ENCODE measurements around the gene MCF2L. TPM values are rescaled to one million over a fixed set of nuclear protein-coding genes. Genes with fewer than 3 reads are reported as not detected.

Gene MCF2L
- total and polyA plus RNA-seq, 9 of the 15 experiments (the other 6 are each of a cell fraction or from before 2014, with no cell fraction given), result 0.05 to 0.25 (median 0.18) TPM; not detected in 5

GRCh38 chr13:113126265-113127150 lies 157.5 kb downstream of the MCF2L start:
- WGBS (ENCODE audit: insufficient coverage, low coverage, missing lambda C conversion rate), result 5% methylated on average over 13 of the region's 18 CpGs
- no peaks in the 10 kb centered on the region for H3K9me1 ChIP-seq (ENCODE audit: control insufficient read depth, insufficient read depth, low read length)
- POLR2A ChIA-PET, result no interaction called here
- TF ChIP-seq ZNF699 (CRISPR knock-in tag; IDR thresholded peaks at IDR 0.05; ENCODE audit: insufficient replicate concordance) (no peak), CCNT2 (IDR thresholded peaks at IDR 0.05; ENCODE audit: borderline replicate concordance, extremely low read depth, insufficient read length, low read depth, low read length) (no peak), ZBTB40 (IDR thresholded peaks at IDR 0.05) (no peak), ZBTB40 (CRISPR knock-in tag; IDR thresholded peaks at IDR 0.05) (no peak), RBM14 (IDR thresholded peaks at IDR 0.05; ENCODE audit: borderline replicate concordance, insufficient read depth, low read depth, low read length) (no peak), KLF16 (IDR thresholded peaks at IDR 0.05) (no peak), U2AF1 (optimal IDR thresholded peaks at IDR 0.05; ENCODE audit: low read depth, low read length) (no peak), CTCFL (IDR thresholded peaks at IDR 0.05; ENCODE audit: borderline replicate concordance, insufficient read depth, low read depth, low read length, poor library complexity, severe bottlenecking) (no peak), GTF2A2 (tag; IDR thresholded peaks at IDR 0.05) (no peak)

More at GRCh38 chr13:113126265-113127150, 157.5 kb downstream of the MCF2L start:
- no TSS peak for BruUV-seq (replicated peaks)
- no peak overlapping the region for H3K4me2 ChIP-seq (ENCODE audit: insufficient read depth, low read length)
- H3K27ac ChIP-seq (ENCODE audit: extremely low read depth, low read depth, low read length), result no peak overlapping the region
- H3K9ac ChIP-seq (ENCODE audit: insufficient read depth in 1 of 2, low read depth in 2 of 2, low read length in 2 of 2), result no peak overlapping the region
- no peaks in the 10 kb centered on the region for H3K9me3 ChIP-seq (replicated peaks; ENCODE audit: control insufficient read depth, insufficient read depth, low read depth, low read length)
- ATAC-seq (no peak), FAIRE-seq (no peak), DNase-seq (ENCODE audit: extremely low read depth in 1 of 4, low spot score in 3 of 4) (no peak)
- in situ Hi-C loops (cut with MboI) (no loop called here), intact Hi-C loops (cut with micrococcal nuclease) (no loop called here)
- no peak overlapping the region for H2AFZ ChIP-seq (ENCODE audit: low read depth, low read length)
- H3K79me2 ChIP-seq (ENCODE audit: control insufficient read depth, insufficient read depth, low read length), result no peaks in the 10 kb centered on the region
- CTCF ChIA-PET (ENCODE audit: low intra/inter-chr PET ratio), result no interaction called here
- no peak overlapping the region for H3K4me3 ChIP-seq
- peaks cover 0 to 23% of the 10 kb centered on the region in 2 experiments; a peak in 2 of 5 replicates for H3K4me1 ChIP-seq (replicated peaks in 1 of 2; ENCODE audit: control insufficient read depth in 2 of 2, insufficient read depth in 2 of 2, low read length in 2 of 2)
- peaks cover 0 to 43% of the 10 kb centered on the region in 2 experiments; a peak in 2 of 5 replicates for H3K27me3 ChIP-seq (ENCODE audit: control insufficient read depth in 2 of 2, insufficient read depth in 2 of 2, low read length in 2 of 2)
- H3K36me3 ChIP-seq (ENCODE audit: control insufficient read depth, insufficient read depth, low read length), result no peaks in the 10 kb centered on the region
- no peaks in the 10 kb centered on the region for H4K20me1 ChIP-seq (replicated peaks; ENCODE audit: control insufficient read depth, insufficient read depth, low read length)

All from K562 (cell line).